ENCODE results near the gene OR1K1.

DNA sequence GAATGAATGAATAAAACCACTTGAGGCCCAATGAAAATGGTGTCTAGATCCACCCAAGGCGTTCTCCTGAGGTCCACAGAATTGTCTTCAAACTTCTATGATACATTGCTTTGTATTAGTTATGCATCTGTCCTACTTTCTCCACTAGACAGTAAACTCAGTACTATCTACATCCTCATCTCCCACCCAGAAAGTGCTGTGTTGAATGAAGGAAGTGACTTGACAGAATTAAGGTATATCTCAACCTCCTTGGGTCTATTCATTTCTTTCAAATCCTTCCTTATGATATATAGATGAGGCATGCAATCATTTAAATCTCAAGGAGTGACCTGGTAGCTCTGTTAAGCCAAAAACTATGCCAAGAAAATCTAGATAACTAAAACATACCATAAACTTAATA is 44.2 kb downstream of the OR1K1 start:
- TF ChIP-seq, protein P1, sequence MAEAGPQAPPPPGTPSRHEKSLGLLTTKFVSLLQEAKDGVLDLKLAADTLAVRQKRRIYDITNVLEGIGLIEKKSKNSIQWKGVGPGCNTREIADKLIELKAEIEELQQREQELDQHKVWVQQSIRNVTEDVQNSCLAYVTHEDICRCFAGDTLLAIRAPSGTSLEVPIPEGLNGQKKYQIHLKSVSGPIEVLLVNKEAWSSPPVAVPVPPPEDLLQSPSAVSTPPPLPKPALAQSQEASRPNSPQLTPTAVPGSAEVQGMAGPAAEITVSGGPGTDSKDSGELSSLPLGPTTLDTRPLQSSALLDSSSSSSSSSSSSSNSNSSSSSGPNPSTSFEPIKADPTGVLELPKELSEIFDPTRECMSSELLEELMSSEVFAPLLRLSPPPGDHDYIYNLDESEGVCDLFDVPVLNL (IDR thresholded peaks at IDR 0.05; ENCODE audit: low read depth, low read length): no peak
- TF ChIP-seq, protein P2, sequence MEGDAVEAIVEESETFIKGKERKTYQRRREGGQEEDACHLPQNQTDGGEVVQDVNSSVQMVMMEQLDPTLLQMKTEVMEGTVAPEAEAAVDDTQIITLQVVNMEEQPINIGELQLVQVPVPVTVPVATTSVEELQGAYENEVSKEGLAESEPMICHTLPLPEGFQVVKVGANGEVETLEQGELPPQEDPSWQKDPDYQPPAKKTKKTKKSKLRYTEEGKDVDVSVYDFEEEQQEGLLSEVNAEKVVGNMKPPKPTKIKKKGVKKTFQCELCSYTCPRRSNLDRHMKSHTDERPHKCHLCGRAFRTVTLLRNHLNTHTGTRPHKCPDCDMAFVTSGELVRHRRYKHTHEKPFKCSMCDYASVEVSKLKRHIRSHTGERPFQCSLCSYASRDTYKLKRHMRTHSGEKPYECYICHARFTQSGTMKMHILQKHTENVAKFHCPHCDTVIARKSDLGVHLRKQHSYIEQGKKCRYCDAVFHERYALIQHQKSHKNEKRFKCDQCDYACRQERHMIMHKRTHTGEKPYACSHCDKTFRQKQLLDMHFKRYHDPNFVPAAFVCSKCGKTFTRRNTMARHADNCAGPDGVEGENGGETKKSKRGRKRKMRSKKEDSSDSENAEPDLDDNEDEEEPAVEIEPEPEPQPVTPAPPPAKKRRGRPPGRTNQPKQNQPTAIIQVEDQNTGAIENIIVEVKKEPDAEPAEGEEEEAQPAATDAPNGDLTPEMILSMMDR (IDR thresholded peaks at IDR 0.05 in 2 of 3, conservative IDR thresholded peaks at IDR 0.05 in 1 of 3; ENCODE audit: control insufficient read depth in 2 of 3, extremely low read depth in 1 of 3, insufficient read depth in 1 of 3, low read depth in 3 of 3, low read length in 3 of 3): no peak
- TF ChIP-seq SMC3 (IDR thresholded peaks at IDR 0.05; ENCODE audit: borderline replicate concordance, low read length): no peak
- TF ChIP-seq NFXL1 (IDR thresholded peaks at IDR 0.05; ENCODE audit: borderline replicate concordance): no peak
- TF ChIP-seq SPI1 (IDR thresholded peaks at IDR 0.05; ENCODE audit: borderline replicate concordance, insufficient read depth, low read depth, low read length): no peak
- TF ChIP-seq YY1 (IDR thresholded peaks at IDR 0.05; ENCODE audit: low read depth, low read length): no peak
- TF ChIP-seq, protein P3, sequence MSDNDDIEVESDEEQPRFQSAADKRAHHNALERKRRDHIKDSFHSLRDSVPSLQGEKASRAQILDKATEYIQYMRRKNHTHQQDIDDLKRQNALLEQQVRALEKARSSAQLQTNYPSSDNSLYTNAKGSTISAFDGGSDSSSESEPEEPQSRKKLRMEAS (IDR thresholded peaks at IDR 0.05; ENCODE audit: low read depth, low read length): no peak
- no peak for TF ChIP-seq EZH2 (IDR thresholded peaks at IDR 0.05; ENCODE audit: borderline replicate concordance, control insufficient read depth, low read depth, low read length)

Measured in GM12878 (cell line).